ENCODE measurements around the gene TMEM178A.
"Not testable (repeated sequence)": the region's sequence is repeated elsewhere in the genome, so short reads cannot be mapped to it uniquely, and the experiment has no call there.

TMEM178A gene

GRCh38 chr2:39715822-39716221 is 50.1 kb downstream of the TMEM178A start:
- no peak for DNase-seq (ENCODE audit: low read depth)

- no peak for DNase-seq (ENCODE audit: low read depth)
These were observed 51.4 kb downstream of the TMEM178A start for GRCh38 chr2:39717067-39717466.

- no peak for DNase-seq (ENCODE audit: low read depth)
These were observed 52.8 kb downstream of the TMEM178A start for GRCh38 chr2:39718483-39718882.

- DNase-seq (ENCODE audit: low read depth): no peak
These were observed 53.6 kb downstream of the TMEM178A start for GRCh38 chr2:39719317-39719716.

- DNase-seq (ENCODE audit: low read depth): no peak
These were observed 55.3 kb downstream of the TMEM178A start for GRCh38 chr2:39720970-39721369.

- DNase-seq (ENCODE audit: low read depth): no peak
These were observed 57.8 kb downstream of the TMEM178A start for GRCh38 chr2:39723497-39723896.

- no peak for DNase-seq (ENCODE audit: low read depth)
These were observed 58.5 kb downstream of the TMEM178A start for GRCh38 chr2:39723946-39724827.

- no peak for DNase-seq (ENCODE audit: low read depth)
These were observed 59.1 kb downstream of the TMEM178A start for GRCh38 chr2:39724828-39725144.

- no peak for DNase-seq (ENCODE audit: low read depth)
These were observed 59.7 kb downstream of the TMEM178A start for GRCh38 chr2:39725401-39725800.

GRCh38 chr2:39728085-39728484 is 62.4 kb downstream of the TMEM178A start:
- DNase-seq (ENCODE audit: low read depth): not testable (repeated sequence)

- DNase-seq (ENCODE audit: low read depth): no peak
These were observed 63.2 kb downstream of the TMEM178A start for GRCh38 chr2:39728941-39729351.

GRCh38 chr2:39730276-39730675 is 64.6 kb downstream of the TMEM178A start:
- no peak for DNase-seq (ENCODE audit: low read depth)

- no peak for DNase-seq (ENCODE audit: low read depth)
These were observed 65.1 kb downstream of the TMEM178A start for GRCh38 chr2:39730685-39731302.

GRCh38 chr2:39731546-39731945 is 65.8 kb downstream of the TMEM178A start:
- DNase-seq (ENCODE audit: low read depth): no peak

- no peak for DNase-seq (ENCODE audit: low read depth)
These were observed 66.8 kb downstream of the TMEM178A start for GRCh38 chr2:39732482-39732881.

- DNase-seq (ENCODE audit: low read depth): no peak
These were observed 67.5 kb downstream of the TMEM178A start for GRCh38 chr2:39733070-39733674.

- no peak for DNase-seq (ENCODE audit: low read depth)
These were observed 68.7 kb downstream of the TMEM178A start for GRCh38 chr2:39734445-39734844.

GRCh38 chr2:39735648-39736047 is 69.9 kb downstream of the TMEM178A start:
- no peak for DNase-seq (ENCODE audit: low read depth)

GRCh38 chr2:39736640-39737039 is 70.9 kb downstream of the TMEM178A start:
- DNase-seq (ENCODE audit: low read depth): no peak

GRCh38 chr2:39737661-39738060 is 71.9 kb downstream of the TMEM178A start:
- DNase-seq (ENCODE audit: low read depth): no peak

- DNase-seq (ENCODE audit: low read depth): no peak
These were observed 73.2 kb downstream of the TMEM178A start for GRCh38 chr2:39738936-39739335.

- no peak for DNase-seq (ENCODE audit: low read depth)
These were observed 73.7 kb downstream of the TMEM178A start for GRCh38 chr2:39739386-39739785.

GRCh38 chr2:39741871-39742270 is 76.2 kb downstream of the TMEM178A start:
- no peak for DNase-seq (ENCODE audit: low read depth)
